ENCODE results near the gene CYP3A5. TPM values are rescaled to one million over a fixed set of nuclear protein-coding genes. Genes with fewer than 3 reads are reported as not detected.

Gene CYP3A5
- total RNA-seq, 1 experiment from 2014 or later: 9.1 TPM

DNA sequence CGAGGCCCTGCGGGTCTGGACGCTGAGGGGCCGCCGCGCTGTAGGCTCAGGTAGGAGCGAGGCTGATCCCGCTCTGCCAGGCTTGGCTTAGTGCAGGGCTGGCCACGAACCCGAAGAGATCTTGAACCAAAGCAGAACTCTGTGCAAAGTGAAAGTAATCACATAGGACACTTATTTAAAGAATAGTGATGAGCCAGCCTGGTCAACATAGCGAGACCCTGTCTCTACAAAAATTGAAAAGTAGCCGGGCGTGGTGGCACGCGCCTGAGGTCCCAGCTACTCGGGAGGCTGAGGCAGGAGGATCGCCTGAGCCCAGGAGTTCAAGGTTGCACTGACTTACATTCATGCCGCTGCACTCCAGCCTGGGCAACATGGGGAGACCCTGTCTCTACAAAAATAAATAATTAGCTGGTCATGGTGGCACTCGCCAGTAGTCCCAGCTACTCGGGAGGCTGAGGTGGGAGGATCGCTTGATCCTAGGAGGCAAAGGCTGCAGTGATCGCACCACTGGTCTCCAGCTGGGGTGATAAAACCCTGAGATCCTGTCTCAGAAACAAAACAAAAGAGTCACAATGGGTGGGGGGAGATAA lies 62.5 kb downstream of the CYP3A5 start:
- ChIA-PET CTCF (no interaction called here), POLR2A (ENCODE audit: low non-redundant PET) (no interaction called here)
- no TSS peak for BruUV-seq (replicated peaks)
- H3K4me3 ChIP-seq (ENCODE audit: low read depth, low read length, poor library complexity, severe bottlenecking): peak overlapping the region; percentile 86
- no peak for TF ChIP-seq EZH2 (IDR thresholded peaks at IDR 0.05; ENCODE audit: borderline replicate concordance, low read depth, low read length, poor library complexity, severe bottlenecking)
- TF ChIP-seq CTCF (conservative IDR thresholded peaks at IDR 0.05; ENCODE audit: low read depth, low read length): no peak
- peaks cover 34% of the 10 kb centered on the region for H3K36me3 ChIP-seq (ENCODE audit: insufficient read depth, low read length, poor library complexity, severe bottlenecking)
- H3K27ac ChIP-seq (ENCODE audit: low read depth, low read length, poor library complexity, severe bottlenecking): peak overlapping the region; percentile 81
- peaks cover 5% of the 10 kb centered on the region for H3K4me1 ChIP-seq (ENCODE audit: insufficient read depth, low read length, poor library complexity, severe bottlenecking)
- intact Hi-C loops (cut with micrococcal nuclease; ENCODE audit: unreplicated experiment): no loop called here
- no peaks in the 10 kb centered on the region for H3K27me3 ChIP-seq (replicated peaks; ENCODE audit: insufficient read depth, low read depth, low read length, poor library complexity)
- no peaks in the 10 kb centered on the region for H3K9me3 ChIP-seq (ENCODE audit: low read depth, low read length, poor library complexity, severe bottlenecking)
- DNase-seq (ENCODE audit: low spot score): no peak

DNA sequence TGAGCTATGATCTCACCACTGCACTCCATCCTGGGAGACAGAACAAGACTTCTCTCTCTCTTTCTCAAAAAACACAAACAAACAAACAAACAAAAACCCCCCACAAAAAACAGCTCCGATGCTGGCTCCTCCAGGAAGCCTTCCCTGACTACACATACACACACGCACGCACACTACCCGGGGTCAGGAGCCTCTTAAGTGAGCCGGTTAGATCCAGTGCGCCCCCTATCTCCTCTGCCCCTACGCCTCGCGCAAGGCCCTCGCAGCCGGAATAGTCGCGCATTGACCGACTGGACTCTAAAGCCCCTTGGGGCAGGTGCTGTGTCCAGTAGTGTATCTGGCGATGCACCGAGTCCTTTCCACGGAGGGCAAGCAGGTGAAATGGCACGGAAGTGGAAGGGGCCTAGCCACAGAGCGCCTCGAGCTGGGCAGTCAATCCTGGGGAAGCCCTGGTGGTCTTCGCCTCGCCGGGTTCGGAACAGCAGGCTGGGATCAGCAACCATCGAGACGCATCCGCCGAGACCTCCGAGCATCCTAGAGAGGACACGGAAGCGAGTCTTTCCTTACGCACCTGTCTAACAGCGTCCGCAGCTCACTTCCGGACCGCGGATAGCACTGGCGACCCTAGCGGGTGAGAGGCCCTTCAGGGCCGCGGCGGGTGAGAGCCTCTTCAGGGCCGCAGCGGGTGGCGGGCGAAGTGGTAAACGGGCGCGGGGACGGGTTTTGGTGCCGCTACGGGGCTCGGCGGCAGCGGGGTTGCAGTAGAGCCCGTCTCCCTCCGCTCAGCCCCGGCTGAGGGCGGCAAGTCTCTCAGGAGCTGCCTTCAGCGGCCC lies 63.2 kb downstream of the CYP3A5 start, which contains the start of gene ZSCAN25:
Gene ZSCAN25, plus strand, starts transcription at position 588 of the 833 bp plus-strand sequence. CDS start 2,661 bp downstream, outside the sequence.
- Histone ChIP-seq H3K9me3 (ENCODE audit: low read depth, low read length, poor library complexity, severe bottlenecking) (no peaks in the 10 kb centered on the region), H3K4me1 (ENCODE audit: insufficient read depth, low read length, poor library complexity, severe bottlenecking) (peaks cover 5% of the 10 kb centered on the region), H3K4me3 (ENCODE audit: low read depth, low read length, poor library complexity, severe bottlenecking) (peak within 1 kb of the TSS; percentile 86), H3K27me3 (replicated peaks; ENCODE audit: insufficient read depth, low read depth, low read length, poor library complexity) (no peaks in the 10 kb centered on the region), H3K27ac (ENCODE audit: low read depth, low read length, poor library complexity, severe bottlenecking) (peak within 1 kb of the TSS; percentile 81), H3K36me3 (ENCODE audit: insufficient read depth, low read length, poor library complexity, severe bottlenecking) (peaks cover 31% of the 10 kb centered on the region)
- ChIA-PET POLR2A (ENCODE audit: low non-redundant PET) (interaction anchor here (0.6 kb wide), 1 partner anchor 38 kb away, joined by 9 read pairs; no protein-coding TSS in a partner anchor), CTCF (interaction anchor here (1.1 kb wide), 1 partner anchor 64 kb away, joined by 3 read pairs; the partner anchor contains the start of gene FAM200A)
- TF ChIP-seq EZH2 (IDR thresholded peaks at IDR 0.05; ENCODE audit: borderline replicate concordance, low read depth, low read length, poor library complexity, severe bottlenecking) (no peak), CTCF (conservative IDR thresholded peaks at IDR 0.05; ENCODE audit: low read depth, low read length) (peak; percentile 63)
- BruUV-seq (replicated peaks): no TSS peak
- intact Hi-C loops (cut with micrococcal nuclease; ENCODE audit: unreplicated experiment): no loop called here
- peak; percentile 96 for DNase-seq (ENCODE audit: low spot score)

DNA sequence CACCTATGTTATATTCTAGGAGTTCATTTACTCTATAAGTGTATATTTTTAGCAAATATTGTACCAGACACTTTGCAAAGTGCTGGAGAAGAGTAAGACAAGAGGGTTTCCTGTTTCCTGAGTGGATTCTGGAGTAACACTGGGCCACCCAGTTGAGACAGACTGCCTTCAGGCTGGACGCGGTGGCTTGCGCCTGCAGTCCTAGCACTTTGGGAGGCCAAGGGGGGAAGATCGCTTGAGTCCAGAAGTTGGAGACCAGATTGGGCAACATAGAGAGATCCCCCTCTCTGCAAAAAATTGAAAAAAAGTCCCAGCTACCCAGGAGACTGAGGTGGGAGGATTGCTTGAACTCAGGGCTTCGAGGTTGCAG lies 63.8 kb downstream of the CYP3A5 start:
- peaks cover 5% of the 10 kb centered on the region for H3K4me1 ChIP-seq (ENCODE audit: insufficient read depth, low read length, poor library complexity, severe bottlenecking)
- POLR2A ChIA-PET (ENCODE audit: low non-redundant PET): no interaction called here
- H3K27ac ChIP-seq (ENCODE audit: low read depth, low read length, poor library complexity, severe bottlenecking): no peak overlapping the region
- no peak for DNase-seq (ENCODE audit: low spot score)
- H3K27me3 ChIP-seq (replicated peaks; ENCODE audit: insufficient read depth, low read depth, low read length, poor library complexity): no peaks in the 10 kb centered on the region
- peak overlapping the region; percentile 86 for H3K4me3 ChIP-seq (ENCODE audit: low read depth, low read length, poor library complexity, severe bottlenecking)
- CTCF ChIA-PET: interaction anchor here (1.1 kb wide), 1 partner anchor 64 kb away, joined by 3 read pairs; the partner anchor contains the start of gene FAM200A
- intact Hi-C loops (cut with micrococcal nuclease; ENCODE audit: unreplicated experiment): no loop called here
- BruUV-seq (replicated peaks): TSS peak; percentile 55
- peaks cover 25% of the 10 kb centered on the region for H3K36me3 ChIP-seq (ENCODE audit: insufficient read depth, low read length, poor library complexity, severe bottlenecking)
- no peaks in the 10 kb centered on the region for H3K9me3 ChIP-seq (ENCODE audit: low read depth, low read length, poor library complexity, severe bottlenecking)
- TF ChIP-seq CTCF (conservative IDR thresholded peaks at IDR 0.05; ENCODE audit: low read depth, low read length) (no peak), EZH2 (IDR thresholded peaks at IDR 0.05; ENCODE audit: borderline replicate concordance, low read depth, low read length, poor library complexity, severe bottlenecking) (no peak)
